Lower lobe of right lung (tissue), 2 donors: Measurements from ENCODE around the gene KAT2A. TPM values are rescaled to one million over a fixed set of nuclear protein-coding genes. Genes with fewer than 3 reads are reported as not detected.

ENCODE experiments used
- ATAC-seq, 2 donors: fragments of 200-7000 bp; cut with Tn5 transposase; one replicate each; pipeline ENCODE4 v1.9.1; 2020 to 2022; ENCODE audit warnings: mild to moderate bottlenecking in 2 of 2, moderate library complexity in 2 of 2
- DNase-seq: peaks from one replicate; pipeline ENCODE4 v3.0.0-alpha.2; 2020
- H3K27ac ChIP-seq: fragments of 200-600 bp; one replicate; pipeline ENCODE4 v1.8.0; 2022
- H3K27me3 ChIP-seq: fragments of 200-600 bp; one replicate; pipeline ENCODE4 v1.8.0; 2022; ENCODE audit warnings: low read depth
- H3K36me3 ChIP-seq: fragments of 200-600 bp; one replicate; pipeline ENCODE4 v1.8.0; 2022; ENCODE audit warnings: mild to moderate bottlenecking
- H3K4me1 ChIP-seq: fragments of 200-600 bp; one replicate; pipeline ENCODE4 v1.8.0; 2022
- H3K4me3 ChIP-seq: fragments of 200-600 bp; one replicate; pipeline ENCODE4 v1.8.0; 2022; ENCODE audit warnings: mild to moderate bottlenecking
- H3K9me3 ChIP-seq: fragments of 200-600 bp; one replicate; pipeline ENCODE4 v1.8.0; 2022
- intact Hi-C: fragments of 100-400 bp; cut with DNase I; formaldehyde crosslinking; loops from one replicate; pipeline ENCODE4 v1.11.0; 2022
- total RNA-seq: library from RNA; stranded (reverse); fragmentation: NEBNext Ultra II Directional; extraction: Animal tissue kit (Norgen Biotek cat#: 25700); gene quantifications from one replicate; pipeline ENCODE4 v1.2.1, GENCODE V29; 2021
- TF ChIP-seq, protein P1 (sequence below): fragments of 200-600 bp; IDR thresholded peaks from one replicate; pipeline ENCODE4 v1.8.0; 2022; ENCODE audit warnings: antibody characterized with exemption, mild to moderate bottlenecking
- donor health status: DM: no; HTN: yes; CAD: no; lungs with severe emphysema.

KAT2A gene
- total RNA-seq, 1 donor from 2014 or later: 41.6 TPM

DNA sequence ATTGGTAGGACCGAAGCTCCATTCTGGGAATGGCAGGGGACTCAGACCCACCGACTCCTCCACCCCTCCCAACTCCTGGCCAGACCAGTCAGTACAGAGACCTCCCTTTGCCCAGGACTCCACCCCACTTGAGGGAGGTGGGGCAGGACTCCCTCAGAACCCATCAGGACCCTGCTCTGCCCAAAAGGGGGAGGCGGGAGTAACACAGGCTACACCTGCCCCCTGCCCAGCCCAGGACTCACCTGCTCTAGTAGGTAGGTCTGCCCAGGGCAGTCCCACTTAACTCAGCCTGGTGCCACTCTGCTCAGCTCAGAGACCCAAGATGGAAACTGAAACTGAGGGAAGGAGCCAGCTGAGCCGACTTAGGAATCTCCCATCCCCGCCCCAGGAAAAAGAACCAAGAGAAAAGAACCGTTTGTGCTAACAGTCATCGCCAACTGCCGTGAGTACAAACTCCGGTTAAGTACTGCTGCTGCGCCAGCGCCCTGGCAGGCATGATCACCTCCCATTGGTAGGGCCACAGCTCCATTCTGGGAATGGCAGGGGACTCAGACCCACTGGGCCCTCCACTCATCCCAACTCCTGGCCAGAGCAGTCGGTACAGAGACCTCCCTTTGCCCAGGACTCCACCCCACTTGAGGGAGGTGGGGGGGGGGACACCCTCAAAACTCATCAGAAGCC lies 9.2 kb downstream of the KAT2A start:
- ATAC-seq: peak; percentile 49 to 70

DNA sequence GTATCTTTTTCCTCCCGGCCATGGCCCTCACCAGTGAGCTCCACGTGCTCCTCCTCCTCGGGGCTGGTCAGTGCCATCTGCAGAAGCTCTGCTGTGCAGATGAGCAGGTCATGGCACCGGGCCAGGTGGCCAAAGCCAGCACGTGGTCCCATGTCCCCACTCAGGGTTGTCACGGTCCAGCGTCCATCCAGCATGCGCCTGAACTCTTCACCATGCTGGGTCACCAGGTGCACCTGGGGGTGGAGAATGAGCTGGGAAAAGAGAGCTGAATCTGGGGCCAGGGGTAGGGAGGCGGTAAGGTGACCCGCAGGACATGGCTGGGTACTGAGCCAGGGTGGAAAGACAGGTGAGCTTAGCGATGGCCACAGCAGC lies 9.9 kb downstream of the KAT2A start:
- peak overlapping the region; percentile 68 for H3K4me3 ChIP-seq
- peak overlapping the region; percentile 91 for H3K27ac ChIP-seq

More for the DNA sequence above, 9.2 kb downstream of the KAT2A start:
- H3K27me3 ChIP-seq: no peaks in the 10 kb centered on the region
- peaks cover 38% of the 10 kb centered on the region for H3K36me3 ChIP-seq
- H3K4me1 ChIP-seq: peaks cover 30% of the 10 kb centered on the region
- intact Hi-C loops: loop anchor here (10.0 kb wide), 1 partner anchor 147 kb away; the partner anchor contains the start of gene CNP
- TF ChIP-seq, protein P1, sequence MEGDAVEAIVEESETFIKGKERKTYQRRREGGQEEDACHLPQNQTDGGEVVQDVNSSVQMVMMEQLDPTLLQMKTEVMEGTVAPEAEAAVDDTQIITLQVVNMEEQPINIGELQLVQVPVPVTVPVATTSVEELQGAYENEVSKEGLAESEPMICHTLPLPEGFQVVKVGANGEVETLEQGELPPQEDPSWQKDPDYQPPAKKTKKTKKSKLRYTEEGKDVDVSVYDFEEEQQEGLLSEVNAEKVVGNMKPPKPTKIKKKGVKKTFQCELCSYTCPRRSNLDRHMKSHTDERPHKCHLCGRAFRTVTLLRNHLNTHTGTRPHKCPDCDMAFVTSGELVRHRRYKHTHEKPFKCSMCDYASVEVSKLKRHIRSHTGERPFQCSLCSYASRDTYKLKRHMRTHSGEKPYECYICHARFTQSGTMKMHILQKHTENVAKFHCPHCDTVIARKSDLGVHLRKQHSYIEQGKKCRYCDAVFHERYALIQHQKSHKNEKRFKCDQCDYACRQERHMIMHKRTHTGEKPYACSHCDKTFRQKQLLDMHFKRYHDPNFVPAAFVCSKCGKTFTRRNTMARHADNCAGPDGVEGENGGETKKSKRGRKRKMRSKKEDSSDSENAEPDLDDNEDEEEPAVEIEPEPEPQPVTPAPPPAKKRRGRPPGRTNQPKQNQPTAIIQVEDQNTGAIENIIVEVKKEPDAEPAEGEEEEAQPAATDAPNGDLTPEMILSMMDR: no peak
- peak overlapping the region; percentile 68 for H3K4me3 ChIP-seq
- no peaks in the 10 kb centered on the region for H3K9me3 ChIP-seq
- DNase-seq: peak; percentile 58
- peak overlapping the region; percentile 91 for H3K27ac ChIP-seq

DNA sequence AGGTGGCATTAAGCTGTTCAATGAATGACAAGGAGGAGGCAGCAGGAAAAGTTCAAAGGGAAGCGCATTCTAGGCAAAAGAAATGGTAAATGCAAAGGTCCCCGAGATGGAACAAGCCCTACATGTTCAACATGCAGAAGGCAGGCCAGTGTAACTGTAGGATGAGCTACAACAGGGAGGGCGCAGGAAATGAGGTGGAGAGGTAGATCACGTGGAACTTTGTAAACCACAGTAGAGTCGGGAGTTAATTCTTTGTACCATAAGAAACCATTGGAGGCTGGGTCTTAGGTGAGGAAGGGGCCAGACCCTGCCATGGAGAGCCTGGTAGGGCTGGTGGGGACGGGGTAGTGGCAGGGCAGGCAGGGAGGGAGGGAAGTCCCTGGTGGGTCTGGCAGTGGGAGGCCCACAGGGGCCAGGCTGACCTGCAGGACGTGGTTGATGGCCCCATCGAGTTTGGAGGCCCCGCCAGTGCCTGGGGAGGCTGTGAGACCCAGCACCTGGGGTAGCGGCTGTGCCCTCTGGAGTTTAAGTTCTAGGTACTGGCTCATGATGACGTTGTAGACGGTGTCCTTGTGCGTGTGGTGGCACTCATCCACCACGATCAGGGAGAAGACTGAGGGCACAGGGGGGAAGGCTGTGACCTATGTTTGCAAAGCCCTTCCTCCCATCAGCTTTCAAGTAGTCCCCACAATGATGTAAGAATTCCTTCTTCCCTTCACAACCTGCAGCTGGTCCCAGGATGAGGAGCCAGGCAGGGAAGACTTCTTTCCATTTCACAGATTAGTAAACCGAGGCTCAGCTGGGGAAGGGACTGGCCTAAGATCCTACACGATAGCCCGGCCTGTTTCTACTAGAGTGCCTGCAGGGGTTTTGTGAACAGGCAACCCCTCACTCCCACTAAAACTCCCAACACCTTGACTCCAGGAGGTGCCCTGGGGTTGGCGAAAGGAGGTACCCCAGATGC lies 10.6 kb downstream of the KAT2A start:
- TF ChIP-seq, protein P1: no peak
- H3K4me1 ChIP-seq: peaks cover 20% of the 10 kb centered on the region
- H3K36me3 ChIP-seq: peaks cover 34% of the 10 kb centered on the region
- H3K9me3 ChIP-seq: no peaks in the 10 kb centered on the region
- intact Hi-C loops: loop anchor here (10.0 kb wide), 1 partner anchor 146 kb away; the partner anchor contains the start of gene CNP
- no peak overlapping the region for H3K4me3 ChIP-seq
- DNase-seq: no peak
- no peaks in the 10 kb centered on the region for H3K27me3 ChIP-seq
- H3K27ac ChIP-seq: peak overlapping the region; percentile 91
- no peak for ATAC-seq

More for the DNA sequence above, 9.9 kb downstream of the KAT2A start:
- TF ChIP-seq, protein P1: no peak
- Histone ChIP-seq H3K36me3 (peaks cover 35% of the 10 kb centered on the region), H3K9me3 (no peaks in the 10 kb centered on the region), H3K27me3 (no peaks in the 10 kb centered on the region), H3K4me1 (peaks cover 23% of the 10 kb centered on the region)
- ATAC-seq: no peak
- intact Hi-C loops: loop anchor here (10.0 kb wide), 1 partner anchor 146 kb away; the partner anchor contains the start of gene CNP
- DNase-seq: no peak

DNA sequence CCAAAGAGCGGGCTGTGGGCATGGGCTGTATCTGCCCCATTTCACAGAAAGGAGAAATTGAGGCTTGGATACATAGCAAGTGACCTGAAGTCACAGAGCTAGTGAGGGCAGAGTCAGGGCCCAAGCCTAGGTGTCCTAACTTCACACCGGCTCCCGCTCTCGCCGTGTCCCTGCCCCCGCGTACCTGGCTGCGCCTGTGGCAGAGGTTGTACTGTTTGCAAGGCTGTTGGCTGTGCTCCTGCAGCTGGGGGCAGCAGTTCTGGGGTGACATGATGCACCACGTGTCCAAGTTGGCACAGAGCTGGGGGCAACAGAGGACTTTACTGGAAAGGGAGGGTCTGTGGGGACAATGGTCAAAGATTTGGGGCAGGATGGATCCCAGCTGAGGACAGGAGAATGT lies 12.1 kb downstream of the KAT2A start:
- Histone ChIP-seq H3K4me1 (peaks cover 20% of the 10 kb centered on the region), H3K9me3 (no peaks in the 10 kb centered on the region), H3K4me3 (no peak overlapping the region), H3K27me3 (no peaks in the 10 kb centered on the region), H3K27ac (no peak overlapping the region), H3K36me3 (peaks cover 49% of the 10 kb centered on the region)
- intact Hi-C loops: no loop called here
- TF ChIP-seq, protein P1: no peak
- ATAC-seq (no peak), DNase-seq (no peak)
